H1 (cell line): ENCODE measurements around the gene ANO2. TPM values are rescaled to one million over a fixed set of nuclear protein-coding genes. Genes with fewer than 3 reads are reported as not detected.

Experiments
- CTCF ChIA-PET: fragments of 300-600 bp; sonication (Branson Sonifier 250); formaldehyde crosslinking; loops from one replicate; lab custom pipeline; 2021; ENCODE audit not compliant: partially characterized antibody; lab: Charles Lee
- POLR2A ChIA-PET: fragments of 300-600 bp; sonication (Branson Sonifier 250); formaldehyde crosslinking; loops from one replicate; lab custom pipeline; 2021; ENCODE audit warnings: inconsistent platforms; ENCODE audit not compliant: partially characterized antibody; lab: Charles Lee
- DNase-seq, 2 experiments: peaks; one replicate each; pipeline versions ENCODE4 v3.0.0 to v3.0.0-alpha.2; 2010 to 2022; ENCODE audit warnings: low spot score in 2 of 2, low read depth in 1 of 2, mixed read lengths in 1 of 2
- FAIRE-seq: peaks from 2 replicates; lab custom pipeline; 2011; peaks lifted over from hg19 to GRCh38; lab: Jason Lieb, UNC
- H2AFZ ChIP-seq: 2 replicates; pipeline ENCODE4 v1.8.1; 2012; ENCODE audit warnings: low read length, inconsistent platforms
- H2AK5ac ChIP-seq: 2 replicates; pipeline ENCODE4 v1.6.1; 2013; ENCODE audit warnings: low read depth, low read length
- H2BK120ac ChIP-seq: replicated peaks from 2 replicates; pipeline ENCODE3; 2013; ENCODE audit warnings: low read depth, low read length, inconsistent platforms
- H2BK12ac ChIP-seq: 2 replicates; pipeline ENCODE4 v1.6.1; 2013; ENCODE audit warnings: low read depth, low read length
- H2BK15ac ChIP-seq: 2 replicates; pipeline ENCODE4 v1.6.1; 2013; ENCODE audit warnings: low read length
- H2BK20ac ChIP-seq: 2 replicates; pipeline ENCODE4 v1.6.1; 2013; ENCODE audit warnings: low read length
- H2BK5ac ChIP-seq: 2 replicates; pipeline ENCODE4 v1.6.1; 2013; ENCODE audit warnings: low read depth, low read length
- H3K14ac ChIP-seq: 2 replicates; pipeline ENCODE4 v1.6.1; 2013; ENCODE audit warnings: inconsistent platforms; ENCODE audit not compliant: insufficient read length
- H3K18ac ChIP-seq: 2 replicates; pipeline ENCODE4 v1.6.1; 2013; ENCODE audit warnings: low read length; ENCODE audit errors: extremely low read depth
- H3K23ac ChIP-seq: 2 replicates; pipeline ENCODE4 v1.6.1; 2013; ENCODE audit warnings: inconsistent platforms; ENCODE audit not compliant: insufficient read length
- H3K23me2 ChIP-seq: 2 replicates; pipeline ENCODE4 v1.6.1; 2013; ENCODE audit warnings: low read depth, low read length
- H3K27ac ChIP-seq: 2 replicates; pipeline ENCODE4 v1.6.1; 2011; ENCODE audit warnings: low read depth, low read length, inconsistent platforms
- H3K27me3 ChIP-seq, 4 experiments: replicated peaks in 1 of 4; 1 replicate in 1 of 4; 2 replicates in 3 of 4; pipeline versions ENCODE4 v1.6.1 to v1.8.1; 2011 to 2013; ENCODE audit warnings: low read length in 3 of 4, mild to moderate bottlenecking in 3 of 4, inconsistent platforms in 2 of 4, mixed read lengths in 2 of 4, moderate library complexity in 1 of 4; ENCODE audit not compliant: control insufficient read depth in 3 of 4, insufficient read depth in 3 of 4; ENCODE audit errors: extremely low read depth in 1 of 4
- H3K36me3 ChIP-seq, 4 experiments: 2 replicates each; pipeline versions ENCODE4 v1.6.1 to v1.8.1; 2011 to 2013; ENCODE audit warnings: mild to moderate bottlenecking in 4 of 4, low read length in 3 of 4, moderate library complexity in 2 of 4, control low read depth in 1 of 4, inconsistent platforms in 1 of 4; ENCODE audit not compliant: insufficient read depth in 4 of 4, control insufficient read depth in 2 of 4
- H3K4ac ChIP-seq: replicated peaks from 2 replicates; pipeline ENCODE3; 2013; ENCODE audit warnings: low read length, low read depth, mixed read lengths, inconsistent platforms; ENCODE audit not compliant: insufficient read length
- H3K4me1 ChIP-seq, 4 experiments: replicated peaks in 1 of 4; 1 replicate in 1 of 4; 2 replicates in 3 of 4; pipeline versions ENCODE4 v1.6.1 to v1.8.1; 2011 to 2013; ENCODE audit warnings: low read length in 3 of 4, inconsistent platforms in 2 of 4, mixed read lengths in 1 of 4; ENCODE audit not compliant: insufficient read depth in 4 of 4, control insufficient read depth in 3 of 4
- H3K4me2 ChIP-seq, 2 experiments: 2 replicates each; pipeline versions ENCODE4 v1.6.1 to v1.8.1; 2011 to 2013; ENCODE audit warnings: low read depth in 2 of 2, low read length in 2 of 2, control low read depth in 1 of 2, inconsistent platforms in 1 of 2, mild to moderate bottlenecking in 1 of 2; ENCODE audit not compliant: insufficient read depth in 1 of 2
- H3K4me3 ChIP-seq, 4 experiments: fragments of 200-600, 300-600 bp in 1 of 4; sonication (generic), shearing (Covaris generic), sonication (Bioruptor Twin) in 1 of 4; 2 replicates each; pipeline versions ENCODE4 v1.5.1 to v1.8.1; 2011 to 2016; ENCODE audit warnings: low read length in 4 of 4, low read depth in 3 of 4, control low read depth in 2 of 4, inconsistent platforms in 2 of 4, mild to moderate bottlenecking in 2 of 4, mixed read lengths in 1 of 4, moderate library complexity in 1 of 4; ENCODE audit not compliant: insufficient read depth in 2 of 4; ENCODE audit errors: extremely low read depth in 1 of 4
- H3K56ac ChIP-seq: replicated peaks from 2 replicates; pipeline ENCODE3; 2013; ENCODE audit warnings: low read depth, mild to moderate bottlenecking, mixed read lengths, low read length, inconsistent platforms; ENCODE audit not compliant: insufficient read length
- H3K79me1 ChIP-seq: 2 replicates; pipeline ENCODE4 v1.6.1; 2013; ENCODE audit warnings: low read depth, low read length, control low read depth
- H3K79me2 ChIP-seq, 2 experiments: 2 replicates each; pipeline versions ENCODE4 v1.6.1 to v1.8.1; 2012 to 2013; ENCODE audit warnings: low read length in 2 of 2, mild to moderate bottlenecking in 2 of 2, inconsistent platforms in 1 of 2; ENCODE audit not compliant: insufficient read depth in 2 of 2, control insufficient read depth in 1 of 2
- H3K9ac ChIP-seq, 4 experiments: replicated peaks in 1 of 4; 1 replicate in 1 of 4; 2 replicates in 3 of 4; pipeline versions ENCODE4 v1.6.1 to v1.8.1; 2011 to 2013; ENCODE audit warnings: low read depth in 3 of 4, low read length in 3 of 4, control low read depth in 2 of 4, mild to moderate bottlenecking in 2 of 4, moderate library complexity in 2 of 4, inconsistent platforms in 1 of 4; ENCODE audit errors: extremely low read depth in 1 of 4
- H3K9me3 ChIP-seq, 2 experiments: 2 replicates each; pipeline versions ENCODE4 v1.6.1 to v1.8.1; 2012 to 2013; ENCODE audit warnings: mild to moderate bottlenecking in 2 of 2, moderate library complexity in 2 of 2, control low read depth in 1 of 2, inconsistent platforms in 1 of 2, low read depth in 1 of 2, low read length in 1 of 2, mixed read lengths in 1 of 2; ENCODE audit not compliant: insufficient read depth in 2 of 2
- H4K20me1 ChIP-seq, 2 experiments: replicated peaks in 1 of 2; 2 replicates each; pipeline versions ENCODE3 to v1.8.1; 2011 to 2013; ENCODE audit warnings: inconsistent platforms in 2 of 2, low read length in 2 of 2, mild to moderate bottlenecking in 1 of 2; ENCODE audit not compliant: insufficient read depth in 2 of 2, control insufficient read depth in 1 of 2
- H4K5ac ChIP-seq: 2 replicates; pipeline ENCODE4 v1.6.1; 2013; ENCODE audit warnings: low read length, low read depth, mixed read lengths, inconsistent platforms; ENCODE audit not compliant: insufficient read length
- H4K8ac ChIP-seq: 2 replicates; pipeline ENCODE4 v1.8.0; 2013; ENCODE audit warnings: mild to moderate bottlenecking, moderate library complexity, low read length, inconsistent platforms; ENCODE audit not compliant: insufficient read depth; ENCODE audit errors: extremely low read depth
- H4K91ac ChIP-seq: replicated peaks from 2 replicates; pipeline ENCODE3; 2013; ENCODE audit warnings: low read length, mixed read lengths, inconsistent platforms; ENCODE audit not compliant: insufficient read length
- HDAC6 ChIP-seq: IDR thresholded peaks from one replicate; pipeline ENCODE4 v1.7.1; 2012; ENCODE audit warnings: low read depth, mild to moderate bottlenecking, inconsistent platforms, low read length, moderate library complexity
- NRF1 ChIP-seq: IDR thresholded peaks from 2 replicates; pipeline ENCODE4 v1.6.1; 2011; ENCODE audit warnings: mild to moderate bottlenecking, low read depth, low read length, improper control_type of control experiment
- SIX5 ChIP-seq: IDR thresholded peaks from 2 replicates; pipeline ENCODE4 v1.6.1; 2011; ENCODE audit warnings: mild to moderate bottlenecking, low read depth, low read length
- SP1 ChIP-seq: IDR thresholded peaks from 2 replicates; pipeline ENCODE4 v1.6.1; 2011; ENCODE audit warnings: low read depth, low read length
- WGBS, 2 experiments: shearing (Covaris generic) in 1 of 2; methylation state at CpG; one replicate each; pipeline versions ENCODE4 v1.1.6 to v1.1.7; 2013 to 2015; ENCODE audit warnings: low lambda C conversion rate in 2 of 2, mixed read lengths in 2 of 2, inconsistent platforms in 1 of 2, low coverage in 1 of 2, missing lambda C conversion rate in 1 of 2; ENCODE audit not compliant: insufficient replicate concordance in 2 of 2, insufficient coverage in 1 of 2, insufficient read length in 1 of 2; ENCODE audit errors: extremely low coverage in 1 of 2, missing lambda C conversion rate in 1 of 2; 5-methylcytosine and 5-hydroxymethylcytosine counted together
- polyA plus RNA-seq, 7 experiments: library from polyadenylated mRNA; depleted of rRNA in 3 of 7; stranded (reverse) in 5 of 7; unstranded in 2 of 7; fragments of >200 nt in 5 of 7; fragments of 200-250 nt in 2 of 7; gene quantifications; 1 replicate in 5 of 7; 2 replicates in 1 of 7; 4 replicates in 1 of 7; pipeline versions ENCODE4 v1.2.1 to v1.2.3, GENCODE V29; 2011 to 2013; ENCODE audit warnings: missing spikeins in 2 of 7, mixed read lengths in 2 of 7
- total RNA-seq: library from RNA; stranded (reverse); fragmentation: NEBNext Ultra II Directional; extraction: Animal tissue kit (Norgen Biotek cat#: 25700); gene quantifications from 2 replicates; pipeline ENCODE4 v1.2.1, GENCODE V29; 2021

The ANO2 gene
- total and polyA plus RNA-seq, 2 of the 8 experiments (the other 6 are each of a cell fraction or from before 2014, with no cell fraction given) = 1.9 to 5.5 TPM

- H4K5ac ChIP-seq = no peak overlapping the region
- no peaks in the 10 kb centered on the region for H3K36me3 ChIP-seq
- no peak overlapping the region for H3K9ac ChIP-seq
- H3K4me1 ChIP-seq = peaks cover 0 to 6% (median 2%) of the 10 kb centered on the region in 4 experiments; a peak in 6 of 7 replicates
- H3K27me3 ChIP-seq = no peaks in the 10 kb centered on the region
- H2BK5ac ChIP-seq = no peak overlapping the region
- H3K4me2 ChIP-seq = no peak overlapping the region
- no peaks in the 10 kb centered on the region for H3K9me3 ChIP-seq
- no peaks in the 10 kb centered on the region for H4K20me1 ChIP-seq
- H2BK12ac ChIP-seq = no peak overlapping the region
- no peak overlapping the region for H2BK15ac ChIP-seq
- no peak overlapping the region for H3K4me3 ChIP-seq
- no peak overlapping the region for H3K56ac ChIP-seq
- no peak overlapping the region for H4K8ac ChIP-seq
- no peak overlapping the region for H3K27ac ChIP-seq
- no peaks in the 10 kb centered on the region; the same call in 1 of the 2 replicates for H3K23me2 ChIP-seq
- H3K23ac ChIP-seq = no peak overlapping the region
- no peak for FAIRE-seq
- H3K79me1 ChIP-seq = no peaks in the 10 kb centered on the region
- H2BK20ac ChIP-seq = no peak overlapping the region
- POLR2A ChIA-PET = no interaction called here
- no peak overlapping the region for H2AK5ac ChIP-seq
- H3K4ac ChIP-seq = no peak overlapping the region
- no peaks in the 10 kb centered on the region for H3K79me2 ChIP-seq
- H2BK120ac ChIP-seq = no peak overlapping the region
- 87% methylated on average over 5 of the region's 5 CpGs; no CpG with 5 or more reads in 1 of the 2 experiments for WGBS, 2 experiments
- no peak overlapping the region for H2AFZ ChIP-seq
- H3K18ac ChIP-seq = no peak overlapping the region
- DNase-seq = no peak
- no peak overlapping the region for H4K91ac ChIP-seq
- CTCF ChIA-PET = interaction anchor here (0.6 to 2.2 kb wide), 4 partner anchors 11 to 49 kb away, joined by 3 to 7 read pairs (median 4); no protein-coding TSS in a partner anchor
- no peak overlapping the region for H3K14ac ChIP-seq
- TF ChIP-seq SP1 (no peak), HDAC6 (no peak), SIX5 (no peak), NRF1 (no peak)
Measured at GRCh38 chr12:5582018-5582417, 363.0 kb downstream of the ANO2 start.
